ENCODE data around the gene PEX7.
"Not testable (repeated sequence)": the region's sequence is repeated elsewhere in the genome, so short reads cannot be mapped to it uniquely, and the experiment has no call there.

- TF ChIP-seq ZFX (IDR thresholded peaks at IDR 0.05; ENCODE audit: borderline replicate concordance); CTCF (IDR thresholded peaks at IDR 0.05): not testable (repeated sequence)
These were observed 33.0 kb upstream of the PEX7 start for GRCh38 chr6:136789440-136789839.
